Cardiac ventricle fibroblast (primary cell): ENCODE results near the gene TMEM229A. TPM values are rescaled to one million over a fixed set of nuclear protein-coding genes. Genes with fewer than 3 reads are reported as not detected.

ENCODE experiments used
- total RNA-seq: library from RNA; depleted of rRNA; stranded (reverse); fragments of >200 nt; gene quantifications from 2 replicates; pipeline ENCODE4 v1.2.3, GENCODE V29; 2015

The TMEM229A gene
- total RNA-seq: 7.6 and 9.2 TPM in 2 replicates

DNA sequence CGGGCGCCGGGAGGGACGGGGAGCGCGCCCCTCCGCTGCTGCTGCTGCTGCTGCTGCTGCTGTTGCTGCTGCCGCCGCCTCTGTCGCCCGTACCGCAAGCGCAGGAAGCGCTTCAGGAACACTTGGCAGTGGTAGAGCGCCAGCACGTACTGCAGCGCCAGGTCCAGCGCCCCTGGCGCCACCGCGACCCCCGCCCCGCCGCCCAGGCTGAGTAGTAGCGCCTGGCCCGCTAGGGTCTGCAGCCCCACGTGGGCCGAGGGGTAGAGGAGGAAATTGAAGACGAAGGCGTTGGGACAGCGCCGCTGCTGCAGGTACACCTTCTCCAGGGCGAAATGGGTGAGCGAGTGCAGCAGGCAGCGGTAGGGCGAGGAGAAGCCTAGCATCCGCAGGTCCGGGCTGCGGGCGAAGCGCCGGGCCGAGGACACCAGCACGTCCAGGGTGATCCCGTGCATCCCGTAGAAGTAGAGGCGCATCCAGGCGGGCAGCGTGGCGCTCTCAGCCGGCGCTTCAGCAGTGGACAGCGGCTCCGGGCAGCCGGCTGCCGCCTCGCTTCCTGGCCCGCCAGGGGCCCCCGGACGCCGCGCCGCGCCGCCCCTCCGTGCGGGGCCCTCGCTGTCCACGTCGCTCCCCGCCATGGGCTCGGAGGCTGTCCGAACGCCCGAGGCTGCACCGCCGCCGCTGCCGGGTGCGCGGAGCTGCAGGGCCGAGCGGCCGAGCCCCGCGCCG lies at the start of gene TMEM229A:
Gene TMEM229A (minus strand): TSS at position 699 of the 726 bp plus-strand sequence. CDS start 64 bp downstream, at position 635.

Other genes starting within 250 kb of the TMEM229A start
- gene HYAL4, start 187.9 kb downstream of the TMEM229A start, total RNA-seq: not detected in 2 replicates
- not detected in 2 replicates for gene SPAM1, start 107.8 kb downstream of the TMEM229A start, total RNA-seq